Measurements from ENCODE around the gene CFAP126. TPM values are rescaled to one million over a fixed set of nuclear protein-coding genes. Genes with fewer than 3 reads are reported as not detected.
"Not testable (repeated sequence)": the region's sequence is repeated elsewhere in the genome, so short reads cannot be mapped to it uniquely, and the experiment has no call there.

CFAP126 gene, protein sequence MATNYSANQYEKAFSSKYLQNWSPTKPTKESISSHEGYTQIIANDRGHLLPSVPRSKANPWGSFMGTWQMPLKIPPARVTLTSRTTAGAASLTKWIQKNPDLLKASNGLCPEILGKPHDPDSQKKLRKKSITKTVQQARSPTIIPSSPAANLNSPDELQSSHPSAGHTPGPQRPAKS
- total RNA-seq (2021): not detected in 2 replicates
- long read RNA-seq: 0 reads

- Histone ChIP-seq H2BK12ac (ENCODE audit: insufficient read length, low read depth, low read length) (no peak within 1 kb of the TSS), H3K18ac (ENCODE audit: insufficient read length, low read depth, low read length) (no peak within 1 kb of the TSS), H2BK120ac (ENCODE audit: low read depth, low read length, poor library complexity, severe bottlenecking) (peak within 1 kb of the TSS; percentile 44), H3K79me1 (ENCODE audit: insufficient read depth, low read depth, low read length, poor library complexity, severe bottlenecking) (no peaks in the 10 kb centered on the region), H2AFZ (ENCODE audit: low read length) (no peak within 1 kb of the TSS), H4K91ac (ENCODE audit: insufficient read length, low read depth, low read length) (no peak within 1 kb of the TSS), H3K23me2 (ENCODE audit: insufficient read length, low read depth, low read length, poor library complexity, severe bottlenecking) (no peaks in the 10 kb centered on the region), H3K27ac (ENCODE audit: insufficient read length, low read depth, low read length) (no peak within 1 kb of the TSS), H3K9ac (ENCODE audit: extremely low read depth, insufficient read length, low read length) (no peak within 1 kb of the TSS), H2BK15ac (ENCODE audit: low read depth, low read length) (no peak within 1 kb of the TSS), H4K5ac (ENCODE audit: insufficient read length, low read depth, low read length) (no peak within 1 kb of the TSS), H3K4me1 (ENCODE audit: insufficient read depth, low read length) (no peaks in the 10 kb centered on the region; the same call in 1 of the 2 replicates), H3K79me2 (ENCODE audit: insufficient read depth, low read length) (no peaks in the 10 kb centered on the region), H3K4me2 (ENCODE audit: insufficient read depth, insufficient read length, low read length) (no peak within 1 kb of the TSS), H2BK5ac (ENCODE audit: insufficient read length, low read length) (no peak within 1 kb of the TSS), H2AK5ac (ENCODE audit: insufficient read length, low read length) (no peak within 1 kb of the TSS), H3K56ac (ENCODE audit: insufficient read length, low read depth, low read length) (no peak within 1 kb of the TSS), H4K8ac (replicated peaks; ENCODE audit: insufficient read length, low read depth, low read length) (no peak within 1 kb of the TSS), H3K27me3 (ENCODE audit: insufficient read depth, low read length) (no peaks in the 10 kb centered on the region), H3K9me3 (ENCODE audit: control insufficient read depth, low read depth, low read length) (no peaks in the 10 kb centered on the region), H4K20me1 (ENCODE audit: control insufficient read depth, insufficient read depth, insufficient read length) (no peaks in the 10 kb centered on the region), H3K14ac (ENCODE audit: insufficient read depth, low read length) (no peak within 1 kb of the TSS), H3T11ph (ENCODE audit: low read length) (peak within 1 kb of the TSS; percentile 59), H3K23ac (ENCODE audit: insufficient read length, low read depth, low read length) (no peak within 1 kb of the TSS), H3K4ac (ENCODE audit: low read depth, low read length) (no peak within 1 kb of the TSS; the same call in 1 of the 2 replicates), H2BK20ac (ENCODE audit: low read depth, low read length, poor library complexity, severe bottlenecking) (no peak within 1 kb of the TSS)
- no peaks in the 10 kb centered on the region for H3K27me3 Mint-ChIP-seq (ENCODE audit: low read depth)
- WGBS (ENCODE audit: extremely low coverage, insufficient read length, low lambda C conversion rate): no CpG with 5 or more reads among the region's 6 CpGs
- H3K4me3 Mint-ChIP-seq: no peak within 1 kb of the TSS; a peak in 1 of 5 replicates
- peak within 1 kb of the TSS; percentile 73 to 93 (median 84); a peak in 5 of 7 replicates for H3K27ac Mint-ChIP-seq
- peaks cover 12 to 16% of the 10 kb centered on the region in 2 experiments for H3K4me1 Mint-ChIP-seq
- no peaks in the 10 kb centered on the region for H3K9me3 Mint-ChIP-seq
- H3K36me3 Mint-ChIP-seq (ENCODE audit: insufficient read depth in 1 of 3, low read depth in 3 of 3): peaks cover 2 to 22% (median 22%) of the 10 kb centered on the region in 3 experiments; a peak in 5 of 7 replicates
- DNase-seq: peak; percentile 85
- TF ChIP-seq CTCF (conservative IDR thresholded peaks at IDR 0.05): 0 out of 3 replicates have a peak, but pooled peaks have one; percentile 23
Observed at GRCh38 chr1:161367684-161368400, at the start of gene CFAP126. CFAP126 (minus strand) TSS chr1:161367876; CDS start chr1:161367868, 8 bp downstream.

GRCh38 chr1:161413050-161413449 is 45.4 kb upstream of the CFAP126 start:
- H2BK20ac ChIP-seq (ENCODE audit: low read depth, low read length, poor library complexity, severe bottlenecking); H3K27me3 ChIP-seq (ENCODE audit: insufficient read depth, low read length); H3K4me1 ChIP-seq (ENCODE audit: insufficient read depth, low read length); H3K14ac ChIP-seq (ENCODE audit: insufficient read depth, low read length); H2BK120ac ChIP-seq (ENCODE audit: low read depth, low read length, poor library complexity, severe bottlenecking); H3K27ac Mint-ChIP-seq; H2BK15ac ChIP-seq (ENCODE audit: low read depth, low read length); H3K79me1 ChIP-seq (ENCODE audit: insufficient read depth, low read depth, low read length, poor library complexity, severe bottlenecking); H3K4me2 ChIP-seq (ENCODE audit: insufficient read depth, insufficient read length, low read length); H3K27ac ChIP-seq (ENCODE audit: insufficient read length, low read depth, low read length); H3K4ac ChIP-seq (ENCODE audit: low read depth, low read length); H3K18ac ChIP-seq (ENCODE audit: insufficient read length, low read depth, low read length); H3K9me3 ChIP-seq (ENCODE audit: control insufficient read depth, low read depth, low read length); H3K27me3 Mint-ChIP-seq (ENCODE audit: low read depth); H3K56ac ChIP-seq (ENCODE audit: insufficient read length, low read depth, low read length); H4K5ac ChIP-seq (ENCODE audit: insufficient read length, low read depth, low read length); H3K9ac ChIP-seq (ENCODE audit: extremely low read depth, insufficient read length, low read length); H2BK5ac ChIP-seq (ENCODE audit: insufficient read length, low read length); H2AFZ ChIP-seq (ENCODE audit: low read length); H3K23ac ChIP-seq (ENCODE audit: insufficient read length, low read depth, low read length); H2BK12ac ChIP-seq (ENCODE audit: insufficient read length, low read depth, low read length); DNase-seq; H3K4me3 Mint-ChIP-seq; H4K8ac ChIP-seq (replicated peaks; ENCODE audit: insufficient read length, low read depth, low read length); H2AK5ac ChIP-seq (ENCODE audit: insufficient read length, low read length); H3K36me3 Mint-ChIP-seq (ENCODE audit: insufficient read depth in 1 of 3, low read depth in 3 of 3); H4K91ac ChIP-seq (ENCODE audit: insufficient read length, low read depth, low read length); H3K79me2 ChIP-seq (ENCODE audit: insufficient read depth, low read length); H4K20me1 ChIP-seq (ENCODE audit: control insufficient read depth, insufficient read depth, insufficient read length); H3T11ph ChIP-seq (ENCODE audit: low read length); H3K23me2 ChIP-seq (ENCODE audit: insufficient read length, low read depth, low read length, poor library complexity, severe bottlenecking): not testable (repeated sequence)
- Mint-ChIP-seq H3K4me1 (peaks cover 22 to 29% of the 10 kb centered on the region in 2 experiments), H3K9me3 (peaks cover 8 to 12% of the 10 kb centered on the region in 2 experiments; a peak in 4 of 5 replicates)
- WGBS (ENCODE audit: extremely low coverage, insufficient read length, low lambda C conversion rate): no CpG with 5 or more reads among the region's 7 CpGs

All from H9 (cell line).